SK-N-SH treated with all-trans-retinoic acid at 6 μM for 48 hours (cell line): Measurements from ENCODE around the gene GPBP1L1.
"Not testable (repeated sequence)": the region's sequence is repeated elsewhere in the genome, so short reads cannot be mapped to it uniquely, and the experiment has no call there.

Source experiments
- ATAC-seq: fragments of 200-7000 bp; cut with Tn5 transposase; 3 replicates; pipeline ENCODE4 v1.9.1; 2020; ENCODE audit warnings: mild to moderate bottlenecking, moderate library complexity
- ESRRG ChIP-seq: fragments of 250-450 bp; sonication (Bioruptor Pico); IDR thresholded peaks from 2 replicates; pipeline ENCODE4 v1.6.1; 2021; ENCODE audit warnings: mild to moderate bottlenecking
- GLIS3 ChIP-seq: fragments of 250-450 bp; sonication (Bioruptor Pico); IDR thresholded peaks from 2 replicates; pipeline ENCODE4 v1.5.0; 2020; ENCODE audit warnings: mild to moderate bottlenecking, moderate library complexity
- PPARA ChIP-seq: fragments of 250-450 bp; sonication (Bioruptor Pico); IDR thresholded peaks from 2 replicates; pipeline ENCODE4 v1.5.0; 2020; ENCODE audit warnings: mild to moderate bottlenecking, borderline replicate concordance
- TCF4 ChIP-seq: fragments of 250-450 bp; sonication (Bioruptor Pico); IDR thresholded peaks from 2 replicates; pipeline ENCODE4 v1.8.0; 2021; ENCODE audit warnings: mild to moderate bottlenecking, moderate library complexity, borderline replicate concordance
- TOX ChIP-seq: fragments of 250-450 bp; sonication (Bioruptor Pico); IDR thresholded peaks from 2 replicates; pipeline ENCODE4 v1.8.0; 2021; ENCODE audit warnings: mild to moderate bottlenecking, moderate library complexity, borderline replicate concordance
- ZC3H10 ChIP-seq: fragments of 250-450 bp; sonication (Bioruptor Pico); IDR thresholded peaks from 2 replicates; pipeline ENCODE4 v1.5.1; 2021; ENCODE audit warnings: mild to moderate bottlenecking, moderate library complexity
- ZFP3 ChIP-seq: fragments of 250-450 bp; sonication (Bioruptor Pico); IDR thresholded peaks from 2 replicates; pipeline ENCODE4 v1.5.0; 2020; ENCODE audit warnings: mild to moderate bottlenecking, moderate library complexity
- ZFP30 ChIP-seq: fragments of 450-650 bp; formaldehyde crosslinking; IDR thresholded peaks from 2 replicates; pipeline ENCODE4 v1.5.0; 2022; ENCODE audit warnings: mild to moderate bottlenecking, moderate library complexity
- ZNF565 ChIP-seq: fragments of 450-650 bp; formaldehyde crosslinking; conservative IDR thresholded peaks from 2 replicates; pipeline ENCODE4 v1.5.0; 2020; ENCODE audit warnings: low read depth, mild to moderate bottlenecking, moderate library complexity
- ZNF70 ChIP-seq: fragments of 450-650 bp; formaldehyde crosslinking; IDR thresholded peaks from 2 replicates; pipeline ENCODE4 v1.5.0; 2020; ENCODE audit warnings: mild to moderate bottlenecking, moderate library complexity
- TF ChIP-seq, protein P1 (sequence below): fragments of 250-450 bp; sonication (Bioruptor Pico); IDR thresholded peaks from 2 replicates; pipeline ENCODE4 v1.8.0; 2020; ENCODE audit warnings: mild to moderate bottlenecking, moderate library complexity, borderline replicate concordance
- TF ChIP-seq, protein P2 (sequence below): fragments of 250-450 bp; sonication (Bioruptor Pico); IDR thresholded peaks from 2 replicates; pipeline ENCODE4 v1.8.0; 2021; ENCODE audit warnings: low read depth, mild to moderate bottlenecking, moderate library complexity, borderline replicate concordance
- TF ChIP-seq, protein P3 (sequence below): fragments of 250-450 bp; sonication (Bioruptor Pico); IDR thresholded peaks from 2 replicates; pipeline ENCODE4 v1.5.0; 2020; ENCODE audit warnings: mild to moderate bottlenecking, moderate library complexity
- TF ChIP-seq, protein P4 (sequence below): fragments of 250-450 bp; sonication (Bioruptor Pico); IDR thresholded peaks from 2 replicates; pipeline ENCODE4 v1.5.1; 2021; ENCODE audit warnings: mild to moderate bottlenecking, moderate library complexity

Gene GPBP1L1, protein sequence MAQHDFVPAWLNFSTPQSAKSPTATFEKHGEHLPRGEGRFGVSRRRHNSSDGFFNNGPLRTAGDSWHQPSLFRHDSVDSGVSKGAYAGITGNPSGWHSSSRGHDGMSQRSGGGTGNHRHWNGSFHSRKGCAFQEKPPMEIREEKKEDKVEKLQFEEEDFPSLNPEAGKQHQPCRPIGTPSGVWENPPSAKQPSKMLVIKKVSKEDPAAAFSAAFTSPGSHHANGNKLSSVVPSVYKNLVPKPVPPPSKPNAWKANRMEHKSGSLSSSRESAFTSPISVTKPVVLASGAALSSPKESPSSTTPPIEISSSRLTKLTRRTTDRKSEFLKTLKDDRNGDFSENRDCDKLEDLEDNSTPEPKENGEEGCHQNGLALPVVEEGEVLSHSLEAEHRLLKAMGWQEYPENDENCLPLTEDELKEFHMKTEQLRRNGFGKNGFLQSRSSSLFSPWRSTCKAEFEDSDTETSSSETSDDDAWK

DNA sequence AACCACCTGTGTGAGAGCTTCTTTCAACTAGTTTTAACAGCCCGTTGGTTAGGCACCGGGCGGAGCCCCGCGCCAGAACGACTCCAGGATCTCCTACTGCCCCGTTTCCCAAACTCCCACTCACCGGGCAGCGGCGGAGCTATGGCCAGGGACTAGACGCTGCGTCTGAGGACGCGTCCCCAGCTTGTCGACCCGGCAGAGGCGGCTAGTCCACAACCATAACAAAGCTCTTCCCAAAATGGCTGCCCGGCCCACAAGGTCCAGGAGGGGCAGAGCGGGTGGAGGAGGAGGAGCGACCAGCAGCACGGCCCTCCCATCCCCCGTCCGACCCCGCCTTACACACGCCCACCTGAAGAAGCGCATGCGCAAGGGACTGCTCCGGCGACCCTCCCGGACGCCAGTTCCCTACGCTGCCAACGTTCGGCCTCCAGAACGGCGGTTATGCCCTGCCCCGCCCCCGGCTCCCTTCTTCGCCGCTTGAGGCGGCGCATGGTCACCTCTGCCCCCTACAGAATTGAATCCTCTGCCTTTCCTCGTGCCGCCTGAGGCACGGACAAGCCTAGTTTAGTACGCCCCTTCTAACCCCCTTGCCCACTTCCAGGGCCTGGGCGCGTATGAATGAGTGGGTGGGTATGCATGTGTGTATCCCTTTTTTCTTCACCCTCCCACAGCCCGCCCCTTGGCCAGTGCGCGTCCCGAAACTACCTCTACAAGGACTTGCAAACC lies at the start of gene GPBP1L1:
GPBP1L1 (minus strand) TSS at position 246 of the 726 bp plus-strand sequence. CDS start 27,446 bp downstream, outside the sequence.
- peak; percentile 82 for ATAC-seq
- TF ChIP-seq, protein P1, sequence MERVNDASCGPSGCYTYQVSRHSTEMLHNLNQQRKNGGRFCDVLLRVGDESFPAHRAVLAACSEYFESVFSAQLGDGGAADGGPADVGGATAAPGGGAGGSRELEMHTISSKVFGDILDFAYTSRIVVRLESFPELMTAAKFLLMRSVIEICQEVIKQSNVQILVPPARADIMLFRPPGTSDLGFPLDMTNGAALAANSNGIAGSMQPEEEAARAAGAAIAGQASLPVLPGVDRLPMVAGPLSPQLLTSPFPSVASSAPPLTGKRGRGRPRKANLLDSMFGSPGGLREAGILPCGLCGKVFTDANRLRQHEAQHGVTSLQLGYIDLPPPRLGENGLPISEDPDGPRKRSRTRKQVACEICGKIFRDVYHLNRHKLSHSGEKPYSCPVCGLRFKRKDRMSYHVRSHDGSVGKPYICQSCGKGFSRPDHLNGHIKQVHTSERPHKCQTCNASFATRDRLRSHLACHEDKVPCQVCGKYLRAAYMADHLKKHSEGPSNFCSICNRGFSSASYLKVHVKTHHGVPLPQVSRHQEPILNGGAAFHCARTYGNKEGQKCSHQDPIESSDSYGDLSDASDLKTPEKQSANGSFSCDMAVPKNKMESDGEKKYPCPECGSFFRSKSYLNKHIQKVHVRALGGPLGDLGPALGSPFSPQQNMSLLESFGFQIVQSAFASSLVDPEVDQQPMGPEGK (CRISPR knock-in tag) = 0 out of 2 replicates have a peak, but pooled peaks have one; percentile 12
- no peak for TF ChIP-seq TCF4 (CRISPR knock-in tag)
- TF ChIP-seq, all 23 proteins: peak for 1

DNA sequence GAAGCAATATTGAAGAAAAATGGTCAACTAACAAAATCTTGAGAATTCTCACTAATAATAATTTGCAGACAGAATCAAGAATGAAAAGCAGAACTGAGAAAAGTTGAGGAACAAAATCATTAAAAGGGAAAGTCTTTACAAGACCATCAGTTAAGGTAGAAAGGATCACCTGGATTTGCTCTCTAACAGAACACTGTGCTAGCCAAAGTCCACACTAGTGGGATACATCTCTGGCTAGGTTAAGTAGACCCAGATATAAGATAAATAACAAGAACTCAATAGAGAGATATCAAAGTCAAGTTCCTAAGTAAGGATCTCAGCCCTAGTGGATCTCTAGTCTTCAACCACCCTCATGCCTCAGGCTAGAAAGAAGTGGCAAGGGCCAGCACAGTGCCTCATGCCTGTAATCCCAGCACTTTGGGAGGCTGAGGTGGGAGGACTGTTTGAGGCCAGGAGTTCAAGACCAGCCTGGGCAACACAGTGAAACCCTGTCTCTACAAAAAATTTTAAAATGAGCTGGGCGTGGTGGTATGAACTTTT lies 44.5 kb upstream of the GPBP1L1 start:
- ATAC-seq = no peak
- TF ChIP-seq ZC3H10 (CRISPR knock-in tag) = no peak
- no peak for TF ChIP-seq TOX (CRISPR knock-in tag)
- TF ChIP-seq ZNF70 (CRISPR knock-in tag) = no peak

DNA sequence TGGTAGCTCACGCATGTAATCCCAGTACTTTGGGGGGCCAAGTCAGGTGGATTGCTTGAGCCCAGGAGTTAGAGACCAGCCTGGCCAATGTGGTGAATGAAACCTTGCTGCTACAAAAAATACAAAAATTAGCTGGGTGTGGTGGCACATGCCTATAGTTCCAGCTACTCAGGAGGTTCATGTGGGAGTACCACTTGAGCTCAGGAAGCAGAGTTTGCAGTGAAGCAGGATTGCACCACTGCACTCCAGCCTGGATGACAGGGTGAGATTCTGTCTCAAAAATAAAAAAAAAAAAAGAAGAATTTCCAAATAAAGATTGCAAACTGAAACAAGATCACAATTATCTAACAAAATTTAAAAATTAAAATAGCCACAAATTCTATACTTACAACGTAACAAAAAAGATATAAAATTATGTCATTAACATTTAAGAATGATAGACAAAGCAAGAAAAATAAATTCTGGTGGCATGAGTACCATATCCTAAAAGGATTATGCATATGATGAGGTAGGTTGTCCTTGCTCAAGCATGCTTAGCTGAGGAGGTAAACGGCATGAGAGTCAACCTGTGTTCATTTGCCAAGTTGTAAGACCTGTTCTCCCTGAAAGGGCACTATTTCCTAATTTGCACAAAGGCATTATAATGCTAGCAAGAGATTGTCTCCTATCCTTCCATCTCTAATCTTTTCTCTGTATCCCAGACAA lies 43.9 kb upstream of the GPBP1L1 start:
- TF ChIP-seq, protein P2, sequence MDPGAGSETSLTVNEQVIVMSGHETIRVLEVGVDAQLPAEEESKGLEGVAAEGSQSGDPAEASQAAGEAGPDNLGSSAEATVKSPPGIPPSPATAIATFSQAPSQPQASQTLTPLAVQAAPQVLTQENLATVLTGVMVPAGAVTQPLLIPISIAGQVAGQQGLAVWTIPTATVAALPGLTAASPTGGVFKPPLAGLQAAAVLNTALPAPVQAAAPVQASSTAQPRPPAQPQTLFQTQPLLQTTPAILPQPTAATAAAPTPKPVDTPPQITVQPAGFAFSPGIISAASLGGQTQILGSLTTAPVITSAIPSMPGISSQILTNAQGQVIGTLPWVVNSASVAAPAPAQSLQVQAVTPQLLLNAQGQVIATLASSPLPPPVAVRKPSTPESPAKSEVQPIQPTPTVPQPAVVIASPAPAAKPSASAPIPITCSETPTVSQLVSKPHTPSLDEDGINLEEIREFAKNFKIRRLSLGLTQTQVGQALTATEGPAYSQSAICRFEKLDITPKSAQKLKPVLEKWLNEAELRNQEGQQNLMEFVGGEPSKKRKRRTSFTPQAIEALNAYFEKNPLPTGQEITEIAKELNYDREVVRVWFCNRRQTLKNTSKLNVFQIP = no peak
- TF ChIP-seq GLIS3 (CRISPR knock-in tag) (no peak), ESRRG (CRISPR knock-in tag) (no peak), ZFP30 (no peak), ZNF565 (CRISPR knock-in tag) (no peak), ZC3H10 (CRISPR knock-in tag) (no peak), ZFP3 (CRISPR knock-in tag) (no peak), PPARA (CRISPR knock-in tag) (no peak)
- TF ChIP-seq, protein P3, sequence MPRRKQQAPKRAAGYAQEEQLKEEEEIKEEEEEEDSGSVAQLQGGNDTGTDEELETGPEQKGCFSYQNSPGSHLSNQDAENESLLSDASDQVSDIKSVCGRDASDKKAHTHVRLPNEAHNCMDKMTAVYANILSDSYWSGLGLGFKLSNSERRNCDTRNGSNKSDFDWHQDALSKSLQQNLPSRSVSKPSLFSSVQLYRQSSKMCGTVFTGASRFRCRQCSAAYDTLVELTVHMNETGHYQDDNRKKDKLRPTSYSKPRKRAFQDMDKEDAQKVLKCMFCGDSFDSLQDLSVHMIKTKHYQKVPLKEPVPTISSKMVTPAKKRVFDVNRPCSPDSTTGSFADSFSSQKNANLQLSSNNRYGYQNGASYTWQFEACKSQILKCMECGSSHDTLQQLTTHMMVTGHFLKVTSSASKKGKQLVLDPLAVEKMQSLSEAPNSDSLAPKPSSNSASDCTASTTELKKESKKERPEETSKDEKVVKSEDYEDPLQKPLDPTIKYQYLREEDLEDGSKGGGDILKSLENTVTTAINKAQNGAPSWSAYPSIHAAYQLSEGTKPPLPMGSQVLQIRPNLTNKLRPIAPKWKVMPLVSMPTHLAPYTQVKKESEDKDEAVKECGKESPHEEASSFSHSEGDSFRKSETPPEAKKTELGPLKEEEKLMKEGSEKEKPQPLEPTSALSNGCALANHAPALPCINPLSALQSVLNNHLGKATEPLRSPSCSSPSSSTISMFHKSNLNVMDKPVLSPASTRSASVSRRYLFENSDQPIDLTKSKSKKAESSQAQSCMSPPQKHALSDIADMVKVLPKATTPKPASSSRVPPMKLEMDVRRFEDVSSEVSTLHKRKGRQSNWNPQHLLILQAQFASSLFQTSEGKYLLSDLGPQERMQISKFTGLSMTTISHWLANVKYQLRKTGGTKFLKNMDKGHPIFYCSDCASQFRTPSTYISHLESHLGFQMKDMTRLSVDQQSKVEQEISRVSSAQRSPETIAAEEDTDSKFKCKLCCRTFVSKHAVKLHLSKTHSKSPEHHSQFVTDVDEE = no peak
- TF ChIP-seq, protein P4, sequence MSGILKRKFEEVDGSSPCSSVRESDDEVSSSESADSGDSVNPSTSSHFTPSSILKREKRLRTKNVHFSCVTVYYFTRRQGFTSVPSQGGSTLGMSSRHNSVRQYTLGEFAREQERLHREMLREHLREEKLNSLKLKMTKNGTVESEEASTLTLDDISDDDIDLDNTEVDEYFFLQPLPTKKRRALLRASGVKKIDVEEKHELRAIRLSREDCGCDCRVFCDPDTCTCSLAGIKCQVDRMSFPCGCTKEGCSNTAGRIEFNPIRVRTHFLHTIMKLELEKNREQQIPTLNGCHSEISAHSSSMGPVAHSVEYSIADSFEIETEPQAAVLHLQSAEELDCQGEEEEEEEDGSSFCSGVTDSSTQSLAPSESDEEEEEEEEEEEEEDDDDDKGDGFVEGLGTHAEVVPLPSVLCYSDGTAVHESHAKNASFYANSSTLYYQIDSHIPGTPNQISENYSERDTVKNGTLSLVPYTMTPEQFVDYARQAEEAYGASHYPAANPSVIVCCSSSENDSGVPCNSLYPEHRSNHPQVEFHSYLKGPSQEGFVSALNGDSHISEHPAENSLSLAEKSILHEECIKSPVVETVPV (CRISPR knock-in tag) = no peak
- no peak for ATAC-seq

DNA sequence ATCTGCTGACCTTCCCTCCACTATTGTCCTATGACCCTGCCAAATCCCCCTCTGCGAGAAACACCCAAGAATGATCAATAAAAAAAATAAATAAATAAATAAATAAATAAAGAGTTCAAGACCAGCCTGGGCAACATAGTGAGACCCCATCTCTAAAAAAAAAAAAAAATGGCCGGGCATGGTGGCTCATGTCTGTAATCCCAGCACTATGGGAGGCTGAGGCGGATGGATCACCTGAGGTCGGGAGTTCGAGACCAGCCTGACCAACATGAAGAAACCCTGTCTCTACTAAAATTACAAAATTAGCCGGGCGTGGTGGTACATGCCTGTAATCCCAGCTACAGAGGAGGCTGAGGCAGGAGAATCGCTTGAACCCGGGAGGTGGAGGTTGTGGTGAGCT lies 39.7 kb upstream of the GPBP1L1 start:
- ATAC-seq = not testable (repeated sequence)
